Uterus (tissue), 4 donors: ENCODE data around the gene UBE2D1. TPM values are rescaled to one million over a fixed set of nuclear protein-coding genes. Genes with fewer than 3 reads are reported as not detected.
A peak's percentile ranks its signal among the peaks of the same experiment; 100 is the strongest.

Source experiments
- DNase-seq, 2 donors: peaks; one replicate each; pipeline ENCODE4 v3.0.0-alpha.2; 2019 to 2020
- H3K27ac ChIP-seq, 2 donors: fragments of 200-600 bp; sonication (generic); 1 replicate in 1 of 2; 2 replicates in 1 of 2; pipeline ENCODE4 v1.5.1; 2016 to 2018
- H3K27me3 ChIP-seq, 2 donors: fragments of 200-600 bp; sonication (generic); one replicate each; pipeline ENCODE4 v1.5.1; 2018 to 2019; ENCODE audit warnings: control low read depth in 1 of 2
- H3K36me3 ChIP-seq, 2 donors: fragments of 200-600 bp; sonication (generic); one replicate each; pipeline ENCODE4 v1.5.1; 2019; ENCODE audit warnings: control low read depth in 1 of 2
- H3K4me1 ChIP-seq, 2 donors: fragments of 200-600 bp; sonication (generic); one replicate each; pipeline ENCODE4 v1.5.1; 2018 to 2019; ENCODE audit warnings: control low read depth in 1 of 2
- H3K4me3 ChIP-seq, 2 donors: fragments of 200-600 bp; sonication (generic); 1 replicate in 1 of 2; 2 replicates in 1 of 2; pipeline ENCODE4 v1.5.1; 2018 to 2019; ENCODE audit warnings: mild to moderate bottlenecking in 1 of 2
- H3K9me3 ChIP-seq, 2 donors: fragments of 200-600 bp; sonication (generic); one replicate each; pipeline ENCODE4 v1.5.1; 2019; ENCODE audit warnings: control low read depth in 1 of 2
- POLR2A ChIP-seq, 2 donors: fragments of 450-650 bp; IDR thresholded peaks; one replicate each; pipeline ENCODE4 v1.6.1; 2016; ENCODE audit warnings: antibody characterized with exemption in 2 of 2, mild to moderate bottlenecking in 1 of 2, moderate library complexity in 1 of 2
- intact Hi-C: fragments of 100-400 bp; cut with DNase I; formaldehyde crosslinking; loops from one replicate; pipeline ENCODE4 v1.15.1; 2023; ENCODE audit warnings: low total_unique reads
- total RNA-seq, 4 donors: library from RNA; depleted of rRNA in 3 of 4; stranded (reverse); fragments of >200 nt in 3 of 4; gene quantifications; one replicate each; pipeline versions ENCODE4 v1.1.0 to v1.2.4, GENCODE V29; 2014 to 2023
- TF ChIP-seq, protein P1 (sequence below), 4 experiments: fragments of 200-600 bp in 2 of 4; fragments of 450-650 bp in 2 of 4; sonication (generic) in 2 of 4; IDR thresholded peaks; one replicate each; pipeline ENCODE4 v1.5.1; 2016 to 2019; ENCODE audit warnings: antibody characterized with exemption in 4 of 4, mild to moderate bottlenecking in 2 of 4, moderate library complexity in 1 of 4
- donor health status: DM: yes; HTN: yes; CAD: no.

The UBE2D1 gene
- total RNA-seq, 4 donors from 2014 or later: 9.4 to 67.6 (median 20.6) TPM

DNA sequence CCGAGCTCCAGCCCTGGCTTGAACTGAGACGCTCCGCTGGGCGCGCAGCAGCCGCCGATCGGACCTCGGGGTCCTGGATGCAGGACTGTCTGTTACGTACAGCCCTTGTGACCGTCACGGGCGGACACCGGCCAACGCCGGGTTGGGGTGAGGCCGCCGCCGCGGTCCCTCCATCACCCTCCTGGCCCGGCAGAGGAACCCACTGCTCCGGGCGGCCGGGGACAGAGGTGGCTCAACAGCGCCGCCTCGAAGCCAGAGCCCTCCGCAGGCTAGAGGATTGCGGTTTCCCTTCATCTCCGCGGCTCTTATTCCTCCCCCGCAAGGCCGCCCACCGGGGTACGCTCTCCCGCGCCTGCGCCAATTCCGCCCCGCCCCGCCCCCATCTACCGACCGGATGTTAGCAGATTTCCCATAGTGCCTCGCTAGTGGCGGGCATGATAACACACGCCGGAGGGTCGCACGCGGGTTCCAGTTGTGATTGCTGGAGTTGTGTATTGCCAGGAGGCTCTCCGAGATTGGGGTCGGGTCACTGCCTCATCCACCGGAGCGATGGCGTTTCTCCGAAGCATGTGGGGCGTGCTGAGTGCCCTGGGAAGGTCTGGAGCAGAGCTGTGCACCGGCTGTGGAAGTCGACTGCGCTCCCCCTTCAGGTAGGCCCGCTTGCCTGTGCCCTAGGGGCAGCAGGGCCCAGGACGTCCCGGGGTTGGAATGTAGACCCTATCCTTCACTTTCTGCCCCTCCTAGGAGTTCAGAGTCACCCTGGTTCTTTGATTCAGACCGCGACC is 50.4 kb downstream of the UBE2D1 start, which contains the start of gene TFAM:
TSS of gene TFAM (plus strand) at position 412 of the 785 bp plus-strand sequence. CDS start at position 550, 138 bp downstream.
- Histone ChIP-seq H3K27me3 (no peaks in the 10 kb centered on the region), H3K9me3 (no peaks in the 10 kb centered on the region), H3K4me1 (no peaks in the 10 kb centered on the region), H3K36me3 (no peaks in the 10 kb centered on the region), H3K27ac (peak within 1 kb of the TSS; percentile 87 to 95), H3K4me3 (peak within 1 kb of the TSS; percentile 71 to 78)
- intact Hi-C loops: loop anchor here (10.0 kb wide), 1 partner anchor 50 kb away; the partner anchor contains the start of gene UBE2D1
- peak; percentile 68 to 78 for TF ChIP-seq POLR2A (IDR thresholded peaks at IDR 0.05)
- TF ChIP-seq, protein P1, sequence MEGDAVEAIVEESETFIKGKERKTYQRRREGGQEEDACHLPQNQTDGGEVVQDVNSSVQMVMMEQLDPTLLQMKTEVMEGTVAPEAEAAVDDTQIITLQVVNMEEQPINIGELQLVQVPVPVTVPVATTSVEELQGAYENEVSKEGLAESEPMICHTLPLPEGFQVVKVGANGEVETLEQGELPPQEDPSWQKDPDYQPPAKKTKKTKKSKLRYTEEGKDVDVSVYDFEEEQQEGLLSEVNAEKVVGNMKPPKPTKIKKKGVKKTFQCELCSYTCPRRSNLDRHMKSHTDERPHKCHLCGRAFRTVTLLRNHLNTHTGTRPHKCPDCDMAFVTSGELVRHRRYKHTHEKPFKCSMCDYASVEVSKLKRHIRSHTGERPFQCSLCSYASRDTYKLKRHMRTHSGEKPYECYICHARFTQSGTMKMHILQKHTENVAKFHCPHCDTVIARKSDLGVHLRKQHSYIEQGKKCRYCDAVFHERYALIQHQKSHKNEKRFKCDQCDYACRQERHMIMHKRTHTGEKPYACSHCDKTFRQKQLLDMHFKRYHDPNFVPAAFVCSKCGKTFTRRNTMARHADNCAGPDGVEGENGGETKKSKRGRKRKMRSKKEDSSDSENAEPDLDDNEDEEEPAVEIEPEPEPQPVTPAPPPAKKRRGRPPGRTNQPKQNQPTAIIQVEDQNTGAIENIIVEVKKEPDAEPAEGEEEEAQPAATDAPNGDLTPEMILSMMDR (IDR thresholded peaks at IDR 0.05): peak; percentile 66 to 72 (median 68)
- peak; percentile 97 for DNase-seq

- Histone ChIP-seq H3K4me3 (peak overlapping the region; percentile 71 to 78), H3K27ac (peak overlapping the region; percentile 87 to 95), H3K36me3 (no peaks in the 10 kb centered on the region), H3K9me3 (no peaks in the 10 kb centered on the region), H3K27me3 (no peaks in the 10 kb centered on the region), H3K4me1 (no peaks in the 10 kb centered on the region)
- intact Hi-C loops: loop anchor here (10.0 kb wide), 1 partner anchor 51 kb away; the partner anchor contains the start of gene UBE2D1
- peak; percentile 16 to 17 for DNase-seq
- TF ChIP-seq POLR2A (IDR thresholded peaks at IDR 0.05): no peak
- TF ChIP-seq, protein P1 (IDR thresholded peaks at IDR 0.05): no peak
Measured at GRCh38 chr10:58385784-58386112, 50.9 kb downstream of the UBE2D1 start.

DNA sequence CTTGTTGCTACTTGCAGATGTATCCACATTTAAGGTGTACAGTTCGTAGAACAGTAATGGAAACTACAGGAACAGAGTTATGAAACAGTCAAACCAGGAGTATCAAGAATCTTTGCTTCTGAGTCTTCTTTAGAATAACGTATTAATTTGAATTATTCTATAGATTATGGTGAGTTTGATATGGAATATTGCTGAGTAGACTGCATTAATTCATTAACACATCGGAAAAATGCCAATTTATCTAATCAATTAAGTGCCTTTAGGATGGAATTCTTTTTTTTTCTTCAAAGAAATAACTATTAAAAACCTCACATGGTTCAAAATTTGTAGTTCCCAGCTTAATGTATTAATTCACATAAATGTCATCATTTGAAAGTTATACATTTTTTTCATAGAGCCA is 54.2 kb downstream of the UBE2D1 start:
- Histone ChIP-seq H3K9me3 (no peaks in the 10 kb centered on the region), H3K27me3 (no peaks in the 10 kb centered on the region), H3K4me3 (no peak overlapping the region), H3K27ac (no peak overlapping the region), H3K36me3 (no peaks in the 10 kb centered on the region), H3K4me1 (no peaks in the 10 kb centered on the region)
- intact Hi-C loops: loop anchor here (10.0 kb wide), 1 partner anchor 54 kb away; the partner anchor contains the start of gene UBE2D1
- no peak for DNase-seq
- TF ChIP-seq, protein P1 (IDR thresholded peaks at IDR 0.05): no peak
- TF ChIP-seq POLR2A (IDR thresholded peaks at IDR 0.05): no peak

- TF ChIP-seq, protein P1 (IDR thresholded peaks at IDR 0.05): no peak
- TF ChIP-seq POLR2A (IDR thresholded peaks at IDR 0.05): no peak
- no peaks in the 10 kb centered on the region for H3K27me3 ChIP-seq
- DNase-seq: no peak
- H3K4me3 ChIP-seq: no peak overlapping the region
- H3K9me3 ChIP-seq: no peaks in the 10 kb centered on the region
- no peaks in the 10 kb centered on the region for H3K4me1 ChIP-seq
- H3K36me3 ChIP-seq: no peaks in the 10 kb centered on the region
- H3K27ac ChIP-seq: no peak overlapping the region
- intact Hi-C loops: no loop called here
Measured at GRCh38 chr10:58393317-58393716, 58.5 kb downstream of the UBE2D1 start.

DNA sequence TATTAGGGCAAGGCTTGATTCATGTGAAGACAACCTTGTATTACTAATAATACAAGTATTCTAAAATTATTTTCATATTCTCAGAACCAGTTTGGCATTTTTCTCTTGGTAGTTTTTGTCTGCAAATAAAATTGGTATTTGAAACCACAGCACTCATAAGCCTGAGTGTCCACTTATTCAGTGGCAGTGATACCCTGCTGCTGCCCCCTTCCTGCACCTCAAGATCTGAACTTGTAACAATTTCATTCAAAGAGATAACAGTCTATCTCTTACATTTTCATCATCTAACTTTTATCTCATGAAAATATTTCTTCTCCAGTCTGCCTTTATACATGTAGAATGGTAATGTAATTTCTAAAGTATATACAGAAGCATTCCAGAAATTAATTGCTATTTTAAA is 59.7 kb downstream of the UBE2D1 start:
- intact Hi-C loops: no loop called here
- no peaks in the 10 kb centered on the region for H3K4me1 ChIP-seq
- no peaks in the 10 kb centered on the region for H3K27me3 ChIP-seq
- no peaks in the 10 kb centered on the region for H3K9me3 ChIP-seq
- DNase-seq: no peak
- no peaks in the 10 kb centered on the region for H3K36me3 ChIP-seq
- TF ChIP-seq, protein P1 (IDR thresholded peaks at IDR 0.05): no peak
- TF ChIP-seq POLR2A (IDR thresholded peaks at IDR 0.05): no peak
- H3K27ac ChIP-seq: no peak overlapping the region
- H3K4me3 ChIP-seq: no peak overlapping the region
